Smooth muscle cell (in vitro differentiated cells): ENCODE results near the gene SRD5A1. TPM values are rescaled to one million over a fixed set of nuclear protein-coding genes. Genes with fewer than 3 reads are reported as not detected.

Experiments
- DNase-seq: peaks from one replicate; lab custom pipeline; 2025; ENCODE audit not compliant: unreplicated experiment; lab: John Stamatoyannopoulos, UW
- H2AFZ ChIP-seq: fragments of 200-600 bp; sonication (generic); 2 replicates; pipeline ENCODE4 v1.6.0; 2016; ENCODE audit warnings: antibody characterized with exemption, low read depth, mild to moderate bottlenecking
- H3F3A ChIP-seq: fragments of 200-600 bp; sonication (generic); 2 replicates; pipeline ENCODE4 v1.6.0; 2017; ENCODE audit warnings: antibody characterized with exemption, low read depth
- H3K27ac ChIP-seq: fragments of 200-600 bp; sonication (generic); 2 replicates; pipeline ENCODE4 v1.5.1; 2016; ENCODE audit warnings: low read depth, mild to moderate bottlenecking
- H3K27me3 ChIP-seq: fragments of 200-600 bp; sonication (generic); 2 replicates; pipeline ENCODE4 v1.6.1; 2016; ENCODE audit warnings: low read depth, mild to moderate bottlenecking
- H3K36me3 ChIP-seq: fragments of 200-600 bp; sonication (generic); 2 replicates; pipeline ENCODE4 v1.5.1; 2016; ENCODE audit warnings: low read depth
- H3K4me1 ChIP-seq: fragments of 200-600 bp; sonication (generic); 2 replicates; pipeline ENCODE4 v1.5.1; 2016; ENCODE audit warnings: low read depth
- H3K4me2 ChIP-seq: fragments of 200-600 bp; sonication (generic); 2 replicates; pipeline ENCODE4 v1.6.0; 2016; ENCODE audit warnings: mild to moderate bottlenecking
- H3K4me3 ChIP-seq: fragments of 200-600 bp; sonication (generic); 2 replicates; pipeline ENCODE4 v1.5.1; 2016; ENCODE audit warnings: mild to moderate bottlenecking
- H3K79me2 ChIP-seq: fragments of 200-600 bp; sonication (generic); 2 replicates; pipeline ENCODE4 v1.6.0; 2016; ENCODE audit warnings: low read depth, mild to moderate bottlenecking
- H3K9ac ChIP-seq: fragments of 200-600 bp; sonication (generic); 2 replicates; pipeline ENCODE4 v1.6.0; 2016; ENCODE audit warnings: low read depth
- H3K9me3 ChIP-seq: fragments of 200-600 bp; sonication (generic); replicated peaks from 2 replicates; pipeline ENCODE4 v1.5.1; 2016; ENCODE audit warnings: low read depth
- H4K20me1 ChIP-seq: fragments of 200-600 bp; sonication (generic); 2 replicates; pipeline ENCODE4 v1.6.0; 2016; ENCODE audit warnings: low read depth
- WGBS: methylation state at CpG from one replicate; pipeline ENCODE4 v1.1.7; 2016; ENCODE audit warnings: low lambda C conversion rate; 5-methylcytosine and 5-hydroxymethylcytosine counted together
- polyA plus RNA-seq: library from polyadenylated mRNA; unstranded; fragments of >200 nt; fragmentation: Nextera tagmentation; extraction: Ambion mirVana; gene quantifications from 2 replicates; pipeline ENCODE4 v1.2.1, GENCODE V29; 2016
- total RNA-seq: library from RNA; depleted of rRNA; stranded (reverse); fragments of >200 nt; gene quantifications from 2 replicates; pipeline ENCODE4 v1.2.3, GENCODE V29; 2014
- TF ChIP-seq, protein P1 (sequence below): fragments of 200-600 bp; sonication (generic); IDR thresholded peaks from 2 replicates; pipeline ENCODE4 v1.5.1; 2017; ENCODE audit warnings: borderline replicate concordance, mild to moderate bottlenecking, antibody characterized with exemption; ENCODE audit not compliant: insufficient read depth, poor library complexity, severe bottlenecking

SRD5A1 gene
- total and polyA plus RNA-seq, 2 experiments from 2014 or later, result 17.1 to 23.5 TPM

DNA sequence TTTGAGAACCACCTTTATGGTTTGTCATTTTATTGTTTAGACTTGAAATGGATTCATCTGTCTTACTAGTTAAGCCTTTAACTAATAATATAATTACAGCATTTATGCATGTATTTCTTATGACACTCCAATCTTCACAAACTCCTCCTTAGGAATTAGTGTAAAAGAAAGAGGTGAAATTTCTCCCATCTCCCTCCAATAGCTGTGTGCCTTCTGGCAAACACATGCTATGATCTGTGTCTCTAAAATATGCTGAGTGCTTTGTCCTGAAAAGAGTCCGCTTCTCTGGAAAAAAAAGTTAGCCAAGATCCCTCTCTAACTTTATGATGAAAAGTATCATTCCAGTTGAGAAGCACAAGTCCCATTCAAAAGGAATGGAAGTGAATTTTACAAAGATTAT, 66.1 kb downstream of the SRD5A1 start:
- H3K4me3 ChIP-seq, result no peak overlapping the region
- TF ChIP-seq, protein P1, sequence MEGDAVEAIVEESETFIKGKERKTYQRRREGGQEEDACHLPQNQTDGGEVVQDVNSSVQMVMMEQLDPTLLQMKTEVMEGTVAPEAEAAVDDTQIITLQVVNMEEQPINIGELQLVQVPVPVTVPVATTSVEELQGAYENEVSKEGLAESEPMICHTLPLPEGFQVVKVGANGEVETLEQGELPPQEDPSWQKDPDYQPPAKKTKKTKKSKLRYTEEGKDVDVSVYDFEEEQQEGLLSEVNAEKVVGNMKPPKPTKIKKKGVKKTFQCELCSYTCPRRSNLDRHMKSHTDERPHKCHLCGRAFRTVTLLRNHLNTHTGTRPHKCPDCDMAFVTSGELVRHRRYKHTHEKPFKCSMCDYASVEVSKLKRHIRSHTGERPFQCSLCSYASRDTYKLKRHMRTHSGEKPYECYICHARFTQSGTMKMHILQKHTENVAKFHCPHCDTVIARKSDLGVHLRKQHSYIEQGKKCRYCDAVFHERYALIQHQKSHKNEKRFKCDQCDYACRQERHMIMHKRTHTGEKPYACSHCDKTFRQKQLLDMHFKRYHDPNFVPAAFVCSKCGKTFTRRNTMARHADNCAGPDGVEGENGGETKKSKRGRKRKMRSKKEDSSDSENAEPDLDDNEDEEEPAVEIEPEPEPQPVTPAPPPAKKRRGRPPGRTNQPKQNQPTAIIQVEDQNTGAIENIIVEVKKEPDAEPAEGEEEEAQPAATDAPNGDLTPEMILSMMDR, result no peak

DNA sequence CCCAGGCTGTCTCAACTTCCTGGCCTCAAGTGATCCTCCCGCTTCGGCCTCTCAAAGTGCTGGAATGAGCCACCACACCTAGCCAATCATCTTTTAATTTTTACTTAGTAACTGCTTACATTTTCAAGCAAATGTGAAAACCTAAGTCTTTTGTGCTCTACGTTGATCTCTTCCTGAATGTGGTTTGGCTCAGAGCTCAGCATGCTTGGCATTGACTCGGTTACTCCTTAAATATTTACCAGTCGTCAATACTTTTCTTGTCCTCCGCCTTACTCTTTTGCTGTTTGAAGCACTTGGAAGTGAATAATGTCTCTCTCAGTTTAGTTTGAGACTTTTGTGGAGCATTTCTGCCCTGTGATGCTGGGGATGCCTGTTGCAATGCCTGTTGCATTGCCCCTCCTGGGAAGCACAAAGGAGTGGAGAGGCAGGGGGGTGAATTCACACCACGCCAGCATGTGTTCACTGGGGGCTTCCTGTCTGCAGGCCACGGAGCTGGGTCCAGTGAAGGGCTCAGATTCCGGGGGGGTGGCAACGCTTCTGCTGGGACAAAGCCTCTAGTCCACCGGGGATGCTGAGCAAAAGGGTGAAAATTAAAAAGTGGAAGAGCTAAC, 66.9 kb downstream of the SRD5A1 start:
- no peak for DNase-seq

More for the DNA sequence above, 66.1 kb downstream of the SRD5A1 start:
- no peaks in the 10 kb centered on the region for H3K79me2 ChIP-seq
- WGBS, result 94% methylated on average over 1 of the region's 1 CpG
- H3K36me3 ChIP-seq, result no peaks in the 10 kb centered on the region
- H3K9ac ChIP-seq, result no peak overlapping the region
- H4K20me1 ChIP-seq, result no peaks in the 10 kb centered on the region
- H3K27me3 ChIP-seq, result peaks cover 19% of the 10 kb centered on the region
- no peak overlapping the region for H2AFZ ChIP-seq
- DNase-seq, result no peak
- no peak overlapping the region for H3K27ac ChIP-seq
- no peaks in the 10 kb centered on the region for H3K9me3 ChIP-seq
- no peaks in the 10 kb centered on the region for H3K4me1 ChIP-seq
- H3K4me2 ChIP-seq, result no peak overlapping the region
- H3F3A ChIP-seq, result no peaks in the 10 kb centered on the region

DNA sequence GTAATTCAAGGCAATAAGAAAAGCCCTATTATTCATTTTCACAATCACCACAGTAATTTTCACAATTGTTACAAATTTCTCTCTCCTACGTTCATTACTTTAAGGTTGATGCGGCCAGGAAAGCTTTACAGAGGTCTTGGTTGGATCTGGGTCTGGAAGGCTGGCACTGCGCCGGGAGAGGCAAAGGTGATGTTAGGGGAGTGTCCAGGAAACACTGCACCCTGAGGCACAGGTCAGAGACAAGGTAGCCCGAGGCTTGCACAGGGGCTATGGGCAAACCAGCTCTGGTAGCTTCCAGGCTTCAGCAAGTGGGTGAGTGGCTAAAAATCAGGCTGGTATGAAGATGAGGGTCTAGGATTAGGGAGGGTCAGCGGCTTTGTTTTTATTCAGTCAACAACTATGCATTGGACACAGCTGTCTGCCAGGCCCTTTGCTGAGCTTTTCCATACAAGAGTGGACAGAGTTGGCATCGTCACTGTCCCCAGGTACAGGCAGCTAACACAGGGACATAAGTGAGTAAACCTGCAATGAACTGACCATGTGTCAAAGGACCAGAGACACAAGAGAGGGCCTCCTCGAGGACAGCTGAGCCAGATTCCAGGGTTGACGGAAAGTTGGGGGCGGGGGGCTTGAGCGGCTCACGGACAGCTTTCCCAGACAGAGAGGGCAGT, 67.6 kb downstream of the SRD5A1 start:
- Histone ChIP-seq H3K27ac (no peak overlapping the region), H3K27me3 (peaks cover 19% of the 10 kb centered on the region), H3K9ac (no peak overlapping the region), H3K36me3 (no peaks in the 10 kb centered on the region), H3K4me3 (no peak overlapping the region), H2AFZ (no peak overlapping the region), H3K79me2 (no peaks in the 10 kb centered on the region), H3K4me1 (no peaks in the 10 kb centered on the region), H3K9me3 (no peaks in the 10 kb centered on the region), H3F3A (no peaks in the 10 kb centered on the region), H3K4me2 (no peak overlapping the region), H4K20me1 (no peaks in the 10 kb centered on the region)
- TF ChIP-seq, protein P1, result no peak
- WGBS, result 84% methylated on average over 12 of the region's 12 CpGs
- no peak for DNase-seq

More for the DNA sequence above, 66.9 kb downstream of the SRD5A1 start:
- H3K4me2 ChIP-seq, result no peak overlapping the region
- H3F3A ChIP-seq, result no peaks in the 10 kb centered on the region
- H3K27ac ChIP-seq, result no peak overlapping the region
- peaks cover 19% of the 10 kb centered on the region for H3K27me3 ChIP-seq
- no peaks in the 10 kb centered on the region for H3K9me3 ChIP-seq
- no peaks in the 10 kb centered on the region for H3K79me2 ChIP-seq
- H4K20me1 ChIP-seq, result no peaks in the 10 kb centered on the region
- no peaks in the 10 kb centered on the region for H3K36me3 ChIP-seq
- no peak overlapping the region for H3K9ac ChIP-seq
- 72% methylated on average over 11 of the region's 11 CpGs for WGBS
- no peak overlapping the region for H2AFZ ChIP-seq
- H3K4me1 ChIP-seq, result no peaks in the 10 kb centered on the region
- no peak overlapping the region for H3K4me3 ChIP-seq
- TF ChIP-seq, protein P1, result no peak
